Hippocampal formation (tissue), 2 donors: Measurements from ENCODE around the gene CTSV.
"Not testable (repeated sequence)": the region's sequence is repeated elsewhere in the genome, so short reads cannot be mapped to it uniquely, and the experiment has no call there.

ENCODE experiments used
- DNase-seq, 2 donors: peaks; one replicate each; lab custom pipeline; 2025; lab: John Stamatoyannopoulos, UW

The CTSV gene

GRCh38 chr9:97041898-97042297 lies 3.0 kb upstream of the CTSV start:
- DNase-seq: no peak

- no peak for DNase-seq
These were observed 545 bp upstream of the CTSV start for GRCh38 chr9:97039514-97039860.

- DNase-seq: not testable (repeated sequence)
These were observed 15.4 kb downstream of the CTSV start for GRCh38 chr9:97023505-97023904.

GRCh38 chr9:97013151-97014132 lies 25.5 kb downstream of the CTSV start:
- DNase-seq: peak; percentile 13 to 73

- DNase-seq: not testable (repeated sequence)
These were observed 26.3 kb downstream of the CTSV start for GRCh38 chr9:97012617-97013016.

- DNase-seq: not testable (repeated sequence)
These were observed 36.7 kb downstream of the CTSV start for GRCh38 chr9:97002195-97002594.

GRCh38 chr9:97001338-97001737 lies 37.6 kb downstream of the CTSV start:
- DNase-seq: not testable (repeated sequence)

GRCh38 chr9:97000139-97000787 lies 38.7 kb downstream of the CTSV start:
- not testable (repeated sequence) for DNase-seq

- not testable (repeated sequence) for DNase-seq
These were observed 39.2 kb downstream of the CTSV start for GRCh38 chr9:96999733-97000132.

GRCh38 chr9:96997009-96997701 lies 41.8 kb downstream of the CTSV start:
- not testable (repeated sequence) for DNase-seq

GRCh38 chr9:96994531-96995016 lies 44.4 kb downstream of the CTSV start:
- DNase-seq: not testable (repeated sequence)

- DNase-seq: not testable (repeated sequence)
These were observed 46.6 kb downstream of the CTSV start for GRCh38 chr9:96992303-96992702.

- not testable (repeated sequence) for DNase-seq
These were observed 49.1 kb downstream of the CTSV start for GRCh38 chr9:96989747-96990318.

GRCh38 chr9:96984887-96985286 lies 54.1 kb downstream of the CTSV start:
- DNase-seq: not testable (repeated sequence)

- DNase-seq: not testable (repeated sequence)
These were observed 54.8 kb downstream of the CTSV start for GRCh38 chr9:96984139-96984538.

GRCh38 chr9:96983496-96984122 lies 55.3 kb downstream of the CTSV start:
- not testable (repeated sequence) for DNase-seq
